Neutrophil (primary cell): Measurements from ENCODE around the gene NUBP2.

Experiments
- H3K27ac ChIP-seq: fragments of 200-600 bp; sonication (generic); 2 replicates; pipeline ENCODE4 v1.5.1; 2016; ENCODE audit warnings: mild to moderate bottlenecking, moderate library complexity
- H3K27me3 ChIP-seq: fragments of 200-600 bp; sonication (generic); 2 replicates; pipeline ENCODE4 v1.6.0; 2016; ENCODE audit warnings: mild to moderate bottlenecking
- H3K36me3 ChIP-seq: fragments of 200-600 bp; sonication (generic); 2 replicates; pipeline ENCODE4 v1.5.1; 2017
- H3K4me1 ChIP-seq, 2 experiments: fragments of 200-600 bp in 1 of 2; sonication (generic) in 1 of 2; 1 replicate in 1 of 2; 2 replicates in 1 of 2; pipeline versions ENCODE4 v1.5.1 to v1.6.1; 2013 to 2016; ENCODE audit warnings: low read depth in 1 of 2, low read length in 1 of 2, mild to moderate bottlenecking in 1 of 2, moderate library complexity in 1 of 2; ENCODE audit not compliant: control insufficient read depth in 1 of 2, insufficient read depth in 1 of 2
- H3K4me3 ChIP-seq, 2 experiments: fragments of 200-600 bp in 1 of 2; sonication (generic) in 1 of 2; 1 replicate in 1 of 2; 2 replicates in 1 of 2; pipeline ENCODE4 v1.5.1; 2013 to 2016; ENCODE audit warnings: low read depth in 1 of 2, low read length in 1 of 2, mild to moderate bottlenecking in 1 of 2, moderate library complexity in 1 of 2
- H3K9me3 ChIP-seq: fragments of 200-600 bp; sonication (generic); 2 replicates; pipeline ENCODE4 v1.5.1; 2016
- TF ChIP-seq, protein P1 (sequence below): fragments of 200-600 bp; sonication (generic); IDR thresholded peaks from 2 replicates; pipeline ENCODE4 v1.5.1; 2016; ENCODE audit warnings: antibody characterized with exemption

NUBP2 gene

GRCh38 chr16:1823821-1824220, 41.1 kb downstream of the NUBP2 start:
- Histone ChIP-seq H3K27ac (no peak overlapping the region), H3K4me1 (peaks cover 17 to 19% of the 10 kb centered on the region in 2 experiments), H3K27me3 (no peaks in the 10 kb centered on the region)

GRCh38 chr16:1825381-1825863, 42.7 kb downstream of the NUBP2 start:
- peaks cover 17 to 19% of the 10 kb centered on the region in 2 experiments for H3K4me1 ChIP-seq
- peak overlapping the region; percentile 56 to 93 for H3K4me3 ChIP-seq
- peak overlapping the region; percentile 91 for H3K27ac ChIP-seq
- peaks cover 25% of the 10 kb centered on the region for H3K36me3 ChIP-seq
- H3K27me3 ChIP-seq, result no peaks in the 10 kb centered on the region
- no peaks in the 10 kb centered on the region for H3K9me3 ChIP-seq
- TF ChIP-seq, protein P1, sequence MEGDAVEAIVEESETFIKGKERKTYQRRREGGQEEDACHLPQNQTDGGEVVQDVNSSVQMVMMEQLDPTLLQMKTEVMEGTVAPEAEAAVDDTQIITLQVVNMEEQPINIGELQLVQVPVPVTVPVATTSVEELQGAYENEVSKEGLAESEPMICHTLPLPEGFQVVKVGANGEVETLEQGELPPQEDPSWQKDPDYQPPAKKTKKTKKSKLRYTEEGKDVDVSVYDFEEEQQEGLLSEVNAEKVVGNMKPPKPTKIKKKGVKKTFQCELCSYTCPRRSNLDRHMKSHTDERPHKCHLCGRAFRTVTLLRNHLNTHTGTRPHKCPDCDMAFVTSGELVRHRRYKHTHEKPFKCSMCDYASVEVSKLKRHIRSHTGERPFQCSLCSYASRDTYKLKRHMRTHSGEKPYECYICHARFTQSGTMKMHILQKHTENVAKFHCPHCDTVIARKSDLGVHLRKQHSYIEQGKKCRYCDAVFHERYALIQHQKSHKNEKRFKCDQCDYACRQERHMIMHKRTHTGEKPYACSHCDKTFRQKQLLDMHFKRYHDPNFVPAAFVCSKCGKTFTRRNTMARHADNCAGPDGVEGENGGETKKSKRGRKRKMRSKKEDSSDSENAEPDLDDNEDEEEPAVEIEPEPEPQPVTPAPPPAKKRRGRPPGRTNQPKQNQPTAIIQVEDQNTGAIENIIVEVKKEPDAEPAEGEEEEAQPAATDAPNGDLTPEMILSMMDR, result no peak

More at GRCh38 chr16:1823821-1824220, 41.1 kb downstream of the NUBP2 start:
- Histone ChIP-seq H3K36me3 (peaks cover 41% of the 10 kb centered on the region), H3K4me3 (no peak overlapping the region), H3K9me3 (no peaks in the 10 kb centered on the region)
- TF ChIP-seq, protein P1, result no peak

DNA sequence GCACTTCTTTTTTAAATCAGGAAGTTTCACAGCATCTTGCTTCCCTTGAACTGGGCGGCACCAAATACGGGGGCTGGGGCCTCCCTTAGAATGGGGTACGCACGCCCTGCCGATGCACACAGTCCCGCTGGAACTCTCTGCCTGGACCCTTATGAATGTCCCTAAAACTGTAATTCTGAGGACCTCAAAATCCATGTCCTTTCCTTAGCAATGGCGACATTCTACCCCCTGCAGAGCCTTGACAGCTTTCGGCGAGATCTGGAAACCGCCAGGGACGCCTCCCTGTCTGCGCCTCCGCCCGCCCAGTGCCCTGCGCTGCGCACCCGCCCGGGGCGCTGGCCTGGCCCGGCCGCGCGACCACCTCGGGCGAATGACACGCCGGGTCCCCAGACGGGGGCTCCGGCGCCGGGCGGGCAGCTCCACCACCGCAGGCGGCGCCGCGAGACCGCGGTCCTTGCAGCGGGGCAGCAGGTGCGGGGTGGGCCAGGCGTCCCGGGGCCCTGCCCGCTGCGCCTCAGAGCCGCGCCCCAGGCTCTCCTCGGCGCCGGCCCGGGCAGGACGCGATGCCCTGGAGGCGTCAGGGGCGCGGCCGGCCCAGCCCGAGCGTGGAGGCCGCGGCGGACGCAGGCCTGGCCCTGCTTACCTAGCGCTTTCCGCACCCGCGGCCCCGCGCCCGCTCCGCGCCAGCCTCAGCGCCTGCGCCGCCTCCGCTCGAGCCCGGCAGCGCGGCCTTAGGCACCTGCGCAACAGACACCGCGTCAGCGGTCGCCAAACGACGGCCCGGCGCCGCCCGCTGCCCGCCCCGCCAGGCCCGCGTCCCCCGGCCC, 43.3 kb downstream of the NUBP2 start:
- Histone ChIP-seq H3K27ac (peak overlapping the region; percentile 91), H3K27me3 (no peaks in the 10 kb centered on the region), H3K4me1 (peaks cover 17 to 19% of the 10 kb centered on the region in 2 experiments), H3K36me3 (peaks cover 18% of the 10 kb centered on the region), H3K4me3 (peak overlapping the region; percentile 93 to 94), H3K9me3 (no peaks in the 10 kb centered on the region)
- TF ChIP-seq, protein P1, result peak; percentile 16

DNA sequence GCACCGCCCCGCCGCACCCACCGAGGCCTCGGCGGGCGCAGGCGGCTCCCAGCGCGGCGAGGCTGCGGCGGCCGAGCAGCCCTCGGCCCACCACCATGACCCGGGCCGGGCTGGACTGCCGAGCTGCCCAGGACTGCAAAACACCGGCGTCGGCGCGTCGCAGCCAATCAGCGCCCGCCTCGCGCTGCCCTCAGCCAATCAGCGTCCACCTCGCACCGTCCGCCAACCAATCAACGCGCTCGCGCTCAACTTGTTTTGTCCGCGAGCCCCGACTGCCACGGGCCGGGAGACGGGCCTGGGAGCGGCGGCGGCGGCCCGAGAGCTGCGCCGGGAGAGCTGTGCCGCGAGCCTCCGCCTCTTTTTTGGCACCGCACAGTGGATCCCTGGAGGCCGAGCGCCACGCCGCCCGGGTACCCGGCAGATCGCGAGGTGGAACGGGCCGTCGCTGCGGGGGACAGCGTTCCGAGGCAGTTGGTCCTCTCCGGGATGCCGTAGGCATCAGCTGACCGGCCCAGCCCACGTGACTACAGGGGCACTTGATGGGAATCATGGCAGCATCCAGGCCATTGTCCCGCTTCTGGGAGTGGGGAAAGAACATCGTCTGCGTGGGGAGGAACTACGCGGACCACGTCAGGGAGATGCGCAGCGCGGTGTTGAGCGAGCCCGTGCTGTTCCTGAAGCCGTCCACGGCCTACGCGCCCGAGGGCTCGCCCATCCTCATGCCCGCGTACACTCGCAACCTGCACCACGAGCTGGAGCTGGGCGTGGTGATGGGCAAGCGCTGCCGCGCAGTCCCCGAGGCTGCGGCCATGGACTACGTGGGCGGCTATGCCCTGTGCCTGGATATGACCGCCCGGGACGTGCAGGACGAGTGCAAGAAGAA, 44.2 kb downstream of the NUBP2 start, which contains the start of the genes FAHD1 and HAGH:
FAHD1 (plus strand) TSS at position 516 of the 883 bp plus-strand sequence; CDS start at position 549, 33 bp downstream.
HAGH (minus strand) TSS at position 135 of the 883 bp plus-strand sequence; CDS start at position 97, 38 bp downstream.
- H3K4me1 ChIP-seq, result peaks cover 17 to 19% of the 10 kb centered on the region in 2 experiments
- peak within 1 kb of the TSS; percentile 91 for H3K27ac ChIP-seq
- no peaks in the 10 kb centered on the region for H3K27me3 ChIP-seq
- H3K4me3 ChIP-seq, result peak within 1 kb of the TSS; percentile 93 to 94
- TF ChIP-seq, protein P1, result peak; percentile 27
- peaks cover 10% of the 10 kb centered on the region for H3K36me3 ChIP-seq
- H3K9me3 ChIP-seq, result no peaks in the 10 kb centered on the region
